UCSD-AML1 (cell line): Measurements from ENCODE around the gene HLA-DQA2.
"Not testable (repeated sequence)": the region's sequence is repeated elsewhere in the genome, so short reads cannot be mapped to it uniquely, and the experiment has no call there.

Source experiments
- DNase-seq: peaks from one replicate; lab custom pipeline; 2025; ENCODE audit not compliant: unreplicated experiment; lab: John Stamatoyannopoulos, UW

Gene HLA-DQA2

GRCh38 chr6:32775071-32775470, 33.9 kb downstream of the HLA-DQA2 start:
- DNase-seq: no peak

GRCh38 chr6:32779036-32779435, 37.8 kb downstream of the HLA-DQA2 start:
- no peak for DNase-seq

DNA sequence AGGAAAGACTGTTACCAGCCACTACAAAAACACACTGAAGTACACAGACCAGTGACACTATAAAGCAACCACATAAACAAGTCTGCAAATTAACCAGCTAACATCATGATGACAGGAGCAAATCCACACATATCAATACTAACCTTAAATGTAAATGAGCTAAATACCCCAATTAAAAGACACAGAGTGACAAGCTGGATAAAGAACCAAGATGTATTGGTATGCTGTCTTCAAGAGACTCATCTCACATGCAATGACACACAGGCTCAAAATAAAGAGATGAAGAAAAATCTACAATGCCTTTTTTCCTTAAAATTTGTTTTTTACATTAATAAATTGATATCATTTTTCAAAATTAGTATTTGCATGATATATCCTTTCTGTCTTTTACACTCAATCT, 41.7 kb downstream of the HLA-DQA2 start:
- DNase-seq: not testable (repeated sequence)

- no peak for DNase-seq
These were observed 44.8 kb downstream of the HLA-DQA2 start for GRCh38 chr6:32785781-32786533.

DNA sequence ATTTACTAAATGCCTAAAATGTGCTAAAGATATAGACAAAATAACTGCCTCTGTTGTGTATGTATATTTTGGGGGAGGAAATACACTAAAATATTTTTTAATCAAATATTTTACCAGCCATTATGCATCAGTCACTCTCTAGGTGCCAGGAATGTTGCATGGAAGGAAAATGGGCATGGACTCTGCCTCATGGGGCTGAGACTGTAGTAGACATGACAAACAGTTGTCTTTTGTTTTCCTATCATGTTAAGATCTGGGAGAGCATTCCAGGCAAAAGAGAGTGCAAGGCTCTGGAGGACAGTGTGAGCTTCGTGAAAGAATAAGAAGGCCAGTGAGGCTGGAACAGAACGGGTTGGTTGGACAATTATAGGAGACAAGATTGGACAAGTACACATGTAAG, 49.1 kb downstream of the HLA-DQA2 start:
- DNase-seq: no peak

DNA sequence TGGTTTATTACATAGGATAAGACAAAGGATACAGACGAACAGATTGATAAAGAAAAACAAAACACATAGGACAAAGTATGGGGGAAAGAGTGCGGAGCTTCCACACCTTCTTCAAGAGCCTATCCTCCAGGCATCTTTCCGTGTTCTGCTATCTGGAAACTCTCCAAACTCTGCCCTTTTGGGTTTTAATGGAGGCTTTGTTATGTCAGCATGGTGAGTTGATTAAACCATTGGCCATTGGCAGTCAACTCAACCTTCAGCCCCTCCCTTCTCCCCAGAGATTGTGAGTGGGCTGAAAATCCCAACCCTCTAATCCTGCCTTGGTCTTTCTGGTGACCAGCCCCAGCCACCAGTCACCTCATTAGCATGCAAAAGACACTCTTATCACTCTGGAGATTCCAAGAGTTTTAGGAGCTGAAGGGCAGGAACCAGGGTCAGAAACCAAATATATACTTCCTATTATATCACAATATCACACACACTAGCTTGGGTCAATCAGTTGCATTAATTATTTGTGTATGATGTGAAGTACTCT, 51.8 kb downstream of the HLA-DQA2 start:
- no peak for DNase-seq

DNA sequence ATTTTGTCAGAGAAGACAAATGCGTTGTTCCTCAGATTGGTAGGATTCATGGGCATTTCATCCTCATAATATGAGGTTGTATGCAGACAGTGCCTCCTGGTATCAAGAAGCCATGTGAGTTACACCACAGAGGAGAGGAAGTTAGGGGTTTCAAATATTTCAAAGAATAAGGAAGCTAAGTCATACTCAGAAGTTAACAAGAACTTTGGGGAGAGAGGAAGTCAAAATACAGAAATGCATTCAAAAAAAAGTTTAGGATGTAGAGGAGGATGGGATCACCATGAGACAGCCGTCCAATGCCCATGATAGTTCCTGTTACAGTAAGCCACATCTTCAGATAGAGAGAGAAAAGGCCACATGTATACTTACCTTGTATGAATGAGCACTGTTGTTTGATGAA, 53.3 kb downstream of the HLA-DQA2 start:
- no peak for DNase-seq
